ENCODE data around the gene STK4. TPM values are rescaled to one million over a fixed set of nuclear protein-coding genes. Genes with fewer than 3 reads are reported as not detected.

STK4 gene
- polyA plus RNA-seq, 1 donor from 2014 or later, result 14.0 TPM

GRCh38 chr20:45119556-45120266, 153.4 kb downstream of the STK4 start:
- no peak overlapping the region for H3K9ac ChIP-seq (ENCODE audit: low read length)
- TF ChIP-seq RAD21 (conservative IDR thresholded peaks at IDR 0.05) (no peak), SMC3 (conservative IDR thresholded peaks at IDR 0.05; ENCODE audit: poor library complexity) (no peak), EZH2 (IDR thresholded peaks at IDR 0.05; ENCODE audit: borderline replicate concordance, insufficient read depth, low read length, poor library complexity, severe bottlenecking) (no peak), POLR2AphosphoS5 (IDR thresholded peaks at IDR 0.05) (no peak), TAF1 (IDR thresholded peaks at IDR 0.05; ENCODE audit: low read depth) (no peak), REST (IDR thresholded peaks at IDR 0.05; ENCODE audit: borderline replicate concordance) (no peak), CTCF (IDR thresholded peaks at IDR 0.05; ENCODE audit: poor library complexity, severe bottlenecking) (no peak), EP300 (conservative IDR thresholded peaks at IDR 0.05; ENCODE audit: poor library complexity, severe bottlenecking) (no peak), MXI1 (conservative IDR thresholded peaks at IDR 0.05; ENCODE audit: poor library complexity, severe bottlenecking) (no peak)
- H3K9me2 ChIP-seq (ENCODE audit: insufficient read depth, low read length), result no peaks in the 10 kb centered on the region

GRCh38 chr20:45121388-45121787, 155.1 kb downstream of the STK4 start:
- H3K9me3 ChIP-seq (ENCODE audit: low read length), result no peaks in the 10 kb centered on the region
- H3K9me2 ChIP-seq (ENCODE audit: insufficient read depth, low read length), result no peaks in the 10 kb centered on the region
- no peaks in the 10 kb centered on the region for H3K27me3 ChIP-seq (ENCODE audit: insufficient read depth, low read depth, low read length)

More at GRCh38 chr20:45119556-45120266, 153.4 kb downstream of the STK4 start:
- no peak overlapping the region for H3K27ac ChIP-seq (ENCODE audit: low read length)
- no peaks in the 10 kb centered on the region for H4K20me1 ChIP-seq (ENCODE audit: insufficient read depth)
- H3K36me3 ChIP-seq (ENCODE audit: insufficient read depth, low read length), result no peaks in the 10 kb centered on the region
- H2AFZ ChIP-seq (ENCODE audit: low read depth, low read length), result no peak overlapping the region
- no peak overlapping the region for H3K4me3 ChIP-seq (ENCODE audit: low read length)
- no peaks in the 10 kb centered on the region for H3F3A ChIP-seq (ENCODE audit: insufficient read depth, low read length, poor library complexity, severe bottlenecking)
- H3K9me3 ChIP-seq (ENCODE audit: low read length), result no peaks in the 10 kb centered on the region
- no peaks in the 10 kb centered on the region for H3K27me3 ChIP-seq (ENCODE audit: insufficient read depth, low read depth, low read length)
- no peak overlapping the region for H3K4me2 ChIP-seq (ENCODE audit: low read length)
- no peaks in the 10 kb centered on the region for H3K79me2 ChIP-seq (replicated peaks; ENCODE audit: insufficient read depth, low read length)

More at GRCh38 chr20:45121388-45121787, 155.1 kb downstream of the STK4 start:
- Histone ChIP-seq H3K4me3 (ENCODE audit: low read length) (no peak overlapping the region), H3K36me3 (ENCODE audit: insufficient read depth, low read length) (no peaks in the 10 kb centered on the region), H3F3A (ENCODE audit: insufficient read depth, low read length, poor library complexity, severe bottlenecking) (no peaks in the 10 kb centered on the region), H3K79me2 (replicated peaks; ENCODE audit: insufficient read depth, low read length) (no peaks in the 10 kb centered on the region), H3K4me2 (ENCODE audit: low read length) (no peak overlapping the region), H3K27ac (ENCODE audit: low read length) (no peak overlapping the region), H3K9ac (ENCODE audit: low read length) (no peak overlapping the region), H2AFZ (ENCODE audit: low read depth, low read length) (no peak overlapping the region), H4K20me1 (ENCODE audit: insufficient read depth) (no peaks in the 10 kb centered on the region)
- TF ChIP-seq RAD21 (conservative IDR thresholded peaks at IDR 0.05) (no peak), CTCF (IDR thresholded peaks at IDR 0.05; ENCODE audit: poor library complexity, severe bottlenecking) (no peak), EP300 (conservative IDR thresholded peaks at IDR 0.05; ENCODE audit: poor library complexity, severe bottlenecking) (no peak), TAF1 (IDR thresholded peaks at IDR 0.05; ENCODE audit: low read depth) (no peak), REST (IDR thresholded peaks at IDR 0.05; ENCODE audit: borderline replicate concordance) (no peak), SMC3 (conservative IDR thresholded peaks at IDR 0.05; ENCODE audit: poor library complexity) (no peak), POLR2AphosphoS5 (IDR thresholded peaks at IDR 0.05) (no peak)
